ENCODE results near the gene RABGAP1L. TPM values are rescaled to one million over a fixed set of nuclear protein-coding genes. Genes with fewer than 3 reads are reported as not detected.

Gene RABGAP1L
- total and polyA plus RNA-seq, 2 donors (not counting 3 experiments of a cell fraction or from before 2014, with no cell fraction given) = 6.4 to 22.2 TPM

- Histone ChIP-seq H3K4me3 (replicated peaks in 1 of 3; ENCODE audit: insufficient read depth in 1 of 3, low read depth in 1 of 3, low read length in 3 of 3) (no peak overlapping the region), H3K27me3 (ENCODE audit: control insufficient read depth in 2 of 2, insufficient read depth in 2 of 2, low read length in 2 of 2) (no peaks in the 10 kb centered on the region), H3K36me3 (ENCODE audit: control insufficient read depth in 2 of 2, extremely low read depth in 1 of 2, insufficient read depth in 2 of 2, low read length in 2 of 2) (no peaks in the 10 kb centered on the region), H3K9me1 (replicated peaks; ENCODE audit: control insufficient read depth, extremely low read depth, insufficient read depth, low read length) (no peaks in the 10 kb centered on the region), H3K9me3 (replicated peaks; ENCODE audit: control insufficient read depth, insufficient read depth, low read length) (no peaks in the 10 kb centered on the region), H3K27ac (ENCODE audit: insufficient read depth, low read depth, low read length) (no peak overlapping the region), H3K4me1 (ENCODE audit: control insufficient read depth, extremely low read depth, insufficient read depth, low read length) (no peaks in the 10 kb centered on the region), H3K79me2 (ENCODE audit: control insufficient read depth, insufficient read depth, low read length) (no peaks in the 10 kb centered on the region), H3K4me2 (ENCODE audit: insufficient read depth, low read length) (no peak overlapping the region), H3K9ac (replicated peaks; ENCODE audit: extremely low read depth, insufficient read depth, low read length) (no peak overlapping the region), H2AFZ (ENCODE audit: low read depth, low read length) (no peak overlapping the region), H4K20me1 (replicated peaks; ENCODE audit: control insufficient read depth, extremely low read depth, insufficient read depth, low read length) (no peaks in the 10 kb centered on the region)
- CTCF ChIA-PET = interaction anchor here (3.7 to 6.7 kb wide), 2 partner anchors 10 to 453 kb away, joined by 20 to 63 read pairs; no protein-coding TSS in a partner anchor
- TF ChIP-seq, protein P1, sequence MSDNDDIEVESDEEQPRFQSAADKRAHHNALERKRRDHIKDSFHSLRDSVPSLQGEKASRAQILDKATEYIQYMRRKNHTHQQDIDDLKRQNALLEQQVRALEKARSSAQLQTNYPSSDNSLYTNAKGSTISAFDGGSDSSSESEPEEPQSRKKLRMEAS (IDR thresholded peaks at IDR 0.05; ENCODE audit: insufficient read depth, insufficient read length) = no peak
- TF ChIP-seq POLR2A (IDR thresholded peaks at IDR 0.05; ENCODE audit: low read depth, low read length) (no peak), CTCF (IDR thresholded peaks at IDR 0.05; ENCODE audit: extremely low read depth in 1 of 2, insufficient read depth in 1 of 2, low read depth in 1 of 2, low read length in 2 of 2) (no peak), FOS (IDR thresholded peaks at IDR 0.05; ENCODE audit: borderline replicate concordance, insufficient read depth, low read length) (no peak), MYC (IDR thresholded peaks at IDR 0.05; ENCODE audit: low read depth, low read length) (no peak), POLR2AphosphoS5 (IDR thresholded peaks at IDR 0.05; ENCODE audit: insufficient read depth, low read depth, low read length) (no peak), JUN (IDR thresholded peaks at IDR 0.05; ENCODE audit: borderline replicate concordance, insufficient read depth, insufficient read length, low read depth) (no peak), GATA2 (IDR thresholded peaks at IDR 0.05; ENCODE audit: insufficient read depth, insufficient read length, low read depth, low read length) (no peak), EZH2 (IDR thresholded peaks at IDR 0.05; ENCODE audit: borderline replicate concordance, low read depth, low read length, severe bottlenecking) (no peak)
- no TSS peak for BruUV-seq (replicated peaks)
- no peak for FAIRE-seq
- DNase-seq (ENCODE audit: low read depth, low spot score) = no peak
- intact Hi-C loops (cut with micrococcal nuclease) = no loop called here
- dilution Hi-C loops (cut with MboI; ENCODE audit: extremely low pct_ligation_motif_present, low sequenced_read_pairs) = no loop called here
- POLR2A ChIA-PET = no interaction called here
These were observed 113.9 kb downstream of the RABGAP1L start for GRCh38 chr1:174273190-174273589.

All from endothelial cell of umbilical vein (primary cell).